GM12891 (cell line): Measurements from ENCODE around the gene OR2F1.

Experiments used
- DNase-seq: peaks from one replicate; pipeline ENCODE4 v3.0.0; 2011; ENCODE audit warnings: low spot score; ENCODE audit not compliant: insufficient read length
- FAIRE-seq: peaks from 2 replicates; lab custom pipeline; 2011; peaks lifted over from hg19 to GRCh38; lab: Jason Lieb, UNC
- PAX5 ChIP-seq: IDR thresholded peaks from 2 replicates; pipeline ENCODE4 v1.6.1; 2011; ENCODE audit warnings: low read length, moderate library complexity, mild to moderate bottlenecking; ENCODE audit not compliant: insufficient read depth, severe bottlenecking
- POLR2A ChIP-seq: IDR thresholded peaks from 2 replicates; pipeline ENCODE4 v1.6.1; 2011; ENCODE audit warnings: low read depth, low read length, control low read depth
- POLR2AphosphoS5 ChIP-seq: IDR thresholded peaks from 2 replicates; pipeline ENCODE4 v1.6.1; 2011; ENCODE audit warnings: low read depth, low read length, control low read depth
- POU2F2 ChIP-seq: IDR thresholded peaks from 2 replicates; pipeline ENCODE4 v1.6.1; 2011; ENCODE audit warnings: low read depth, mild to moderate bottlenecking, control low read depth, low read length, moderate library complexity
- SPI1 ChIP-seq: IDR thresholded peaks from 2 replicates; pipeline ENCODE4 v1.6.1; 2011; ENCODE audit warnings: low read depth, low read length, control low read depth
- TAF1 ChIP-seq: IDR thresholded peaks from 2 replicates; pipeline ENCODE4 v1.6.1; 2011; ENCODE audit warnings: low read depth, low read length, control low read depth

The OR2F1 gene

GRCh38 chr7:143924851-143925250 lies 29.8 kb upstream of the OR2F1 start:
- FAIRE-seq (no peak), DNase-seq (no peak)
- no peak for TF ChIP-seq TAF1

GRCh38 chr7:143929224-143929920 lies 25.3 kb upstream of the OR2F1 start:
- FAIRE-seq (no peak), DNase-seq (no peak)
- TF ChIP-seq POLR2AphosphoS5 (no peak), TAF1 (no peak), POU2F2 (no peak), POLR2A (no peak), SPI1 (no peak)

GRCh38 chr7:143931739-143932138 lies 22.9 kb upstream of the OR2F1 start:
- no peak for FAIRE-seq
- no peak for DNase-seq
- no peak for TF ChIP-seq POLR2AphosphoS5
- no peak for TF ChIP-seq POU2F2
- TF ChIP-seq PAX5: no peak
- no peak for TF ChIP-seq POLR2A
- no peak for TF ChIP-seq TAF1
- TF ChIP-seq SPI1: no peak

GRCh38 chr7:143934526-143935325 lies 19.9 kb upstream of the OR2F1 start, which contains the start of gene OR2F2:
Gene OR2F2 (plus strand): TSS chr7:143935233. CDS start chr7:143935233, 0 bp downstream.
- DNase-seq (no peak), FAIRE-seq (no peak)
- no peak for TF ChIP-seq TAF1

- TF ChIP-seq POLR2AphosphoS5 (no peak), SPI1 (no peak), TAF1 (no peak), PAX5 (no peak), POLR2A (no peak), POU2F2 (no peak)
- FAIRE-seq: no peak
- DNase-seq: no peak
These were observed 18.3 kb upstream of the OR2F1 start for GRCh38 chr7:143936087-143937009.

GRCh38 chr7:143938379-143939243 lies 16.0 kb upstream of the OR2F1 start:
- DNase-seq (no peak), FAIRE-seq (no peak)
- no peak for TF ChIP-seq PAX5
- TF ChIP-seq POU2F2: no peak
- no peak for TF ChIP-seq TAF1
- no peak for TF ChIP-seq SPI1
- no peak for TF ChIP-seq POLR2A
- TF ChIP-seq POLR2AphosphoS5: no peak

- no peak for FAIRE-seq
- TF ChIP-seq TAF1 (no peak), POLR2A (no peak), PAX5 (no peak), POU2F2 (no peak), SPI1 (no peak), POLR2AphosphoS5 (no peak)
- no peak for DNase-seq
These were observed 9.2 kb upstream of the OR2F1 start for GRCh38 chr7:143945423-143945822.

- FAIRE-seq (no peak), DNase-seq (no peak)
- no peak for TF ChIP-seq POU2F2
These were observed 7.5 kb upstream of the OR2F1 start for GRCh38 chr7:143947111-143947510.

GRCh38 chr7:143948733-143949132 lies 5.9 kb upstream of the OR2F1 start:
- FAIRE-seq (no peak), DNase-seq (no peak)
- TF ChIP-seq TAF1 (no peak), POLR2AphosphoS5 (no peak), POU2F2 (no peak), POLR2A (no peak), SPI1 (no peak), PAX5 (no peak)
